ENCODE measurements around the gene REXO1. TPM values are rescaled to one million over a fixed set of nuclear protein-coding genes. Genes with fewer than 3 reads are reported as not detected.

The REXO1 gene
- total RNA-seq, 3 donors from 2014 or later (not counting 1 experiment from before 2014, with no cell fraction given): 90.7 to 91.7 (median 91.5) TPM

GRCh38 chr19:1790054-1790792 lies 58.1 kb downstream of the REXO1 start:
- no peak overlapping the region for H3K27ac ChIP-seq (ENCODE audit: low read length)
- H3K4me3 Mint-ChIP-seq: no peak overlapping the region
- H3K4me1 ChIP-seq (ENCODE audit: control insufficient read depth, insufficient read depth, low read length): no peaks in the 10 kb centered on the region
- no peaks in the 10 kb centered on the region for H3K36me3 ChIP-seq (ENCODE audit: control insufficient read depth, insufficient read depth, low read length)
- ATAC-seq (no peak), DNase-seq (no peak)
- no peaks in the 10 kb centered on the region for H3K9me3 ChIP-seq (ENCODE audit: control insufficient read depth, insufficient read depth, low read length)
- intact Hi-C loops (cut with micrococcal nuclease): no loop called here
- H3K27me3 Mint-ChIP-seq (ENCODE audit: low read depth in 2 of 2): peaks cover 0 to 4% of the 10 kb centered on the region in 2 donors
- peaks cover 0 to under 1% of the 10 kb centered on the region in 2 donors for H3K4me1 Mint-ChIP-seq
- no peak overlapping the region for H3K4me3 ChIP-seq (ENCODE audit: low read length)
- H3K9me3 Mint-ChIP-seq: no peaks in the 10 kb centered on the region
- 38% methylated on average over 2 of the region's 7 CpGs for WGBS (ENCODE audit: insufficient coverage)
- H3K27me3 ChIP-seq (ENCODE audit: control insufficient read depth, insufficient read depth, low read length): peaks cover 3% of the 10 kb centered on the region
- no peak for TF ChIP-seq CTCF (IDR thresholded peaks at IDR 0.05)
- H3K36me3 Mint-ChIP-seq: no peaks in the 10 kb centered on the region
- H3K27ac Mint-ChIP-seq: no peak overlapping the region

- H3K27ac ChIP-seq (ENCODE audit: low read length): no peak overlapping the region
- no peak for ATAC-seq
- DNase-seq: no peak
- WGBS (ENCODE audit: insufficient coverage): 27% methylated on average over 59 of the region's 59 CpGs
- no peaks in the 10 kb centered on the region for H3K9me3 ChIP-seq (ENCODE audit: control insufficient read depth, insufficient read depth, low read length)
- no peaks in the 10 kb centered on the region for H3K4me1 ChIP-seq (ENCODE audit: control insufficient read depth, insufficient read depth, low read length)
- peaks cover 0 to 4% of the 10 kb centered on the region in 2 donors for H3K27me3 Mint-ChIP-seq (ENCODE audit: low read depth in 2 of 2)
- no peaks in the 10 kb centered on the region for H3K9me3 Mint-ChIP-seq
- H3K36me3 ChIP-seq (ENCODE audit: control insufficient read depth, insufficient read depth, low read length): no peaks in the 10 kb centered on the region
- TF ChIP-seq CTCF (IDR thresholded peaks at IDR 0.05): no peak
- H3K4me3 ChIP-seq (ENCODE audit: low read length): no peak overlapping the region
- intact Hi-C loops (cut with micrococcal nuclease): no loop called here
- H3K27me3 ChIP-seq (ENCODE audit: control insufficient read depth, insufficient read depth, low read length): peaks cover 3% of the 10 kb centered on the region
- no peak overlapping the region for H3K27ac Mint-ChIP-seq
- H3K4me1 Mint-ChIP-seq: no peaks in the 10 kb centered on the region
- no peak overlapping the region for H3K4me3 Mint-ChIP-seq
- H3K36me3 Mint-ChIP-seq: no peaks in the 10 kb centered on the region
These were observed 58.8 kb downstream of the REXO1 start for GRCh38 chr19:1789261-1790041.

- Histone ChIP-seq H3K27me3 (ENCODE audit: control insufficient read depth, insufficient read depth, low read length) (peaks cover 7% of the 10 kb centered on the region), H3K4me3 (ENCODE audit: low read length) (no peak overlapping the region), H3K27ac (ENCODE audit: low read length) (no peak overlapping the region), H3K36me3 (ENCODE audit: control insufficient read depth, insufficient read depth, low read length) (no peaks in the 10 kb centered on the region), H3K4me1 (ENCODE audit: control insufficient read depth, insufficient read depth, low read length) (no peaks in the 10 kb centered on the region), H3K9me3 (ENCODE audit: control insufficient read depth, insufficient read depth, low read length) (peaks cover 2% of the 10 kb centered on the region)
- intact Hi-C loops (cut with micrococcal nuclease): no loop called here
- 87% methylated on average over 8 of the region's 8 CpGs for WGBS (ENCODE audit: insufficient coverage)
- Mint-ChIP-seq H3K4me3 (no peak overlapping the region), H3K27ac (no peak overlapping the region), H3K9me3 (no peaks in the 10 kb centered on the region), H3K36me3 (no peaks in the 10 kb centered on the region), H3K4me1 (no peaks in the 10 kb centered on the region), H3K27me3 (ENCODE audit: low read depth in 2 of 2) (peaks cover 0 to 10% of the 10 kb centered on the region in 2 donors)
- no peak for TF ChIP-seq CTCF (IDR thresholded peaks at IDR 0.05)
- no peak for ATAC-seq
- DNase-seq: no peak
These were observed 61.2 kb downstream of the REXO1 start for GRCh38 chr19:1787116-1787515.
